LNCaP clone FGC (cell line): ENCODE data around the gene ICA1.

Source experiments
- DNase-seq: peaks from one replicate; pipeline ENCODE4 v3.0.0-alpha.2; 2011; ENCODE audit warnings: low read depth
- H3K4me3 ChIP-seq: 2 replicates; pipeline ENCODE4 v1.5.1; 2011; ENCODE audit warnings: mild to moderate bottlenecking, low read depth, low read length, control low read depth
- CTCF ChIP-seq: IDR thresholded peaks from 2 replicates; pipeline ENCODE4 v1.5.1; 2012; ENCODE audit warnings: mild to moderate bottlenecking; ENCODE audit not compliant: control insufficient read depth, insufficient read depth; ENCODE audit errors: extremely low read depth

The ICA1 gene

GRCh38 chr7:8144856-8145255, 117.1 kb downstream of the ICA1 start:
- DNase-seq = no peak
- H3K4me3 ChIP-seq = no peak overlapping the region
- no peak for TF ChIP-seq CTCF

DNA sequence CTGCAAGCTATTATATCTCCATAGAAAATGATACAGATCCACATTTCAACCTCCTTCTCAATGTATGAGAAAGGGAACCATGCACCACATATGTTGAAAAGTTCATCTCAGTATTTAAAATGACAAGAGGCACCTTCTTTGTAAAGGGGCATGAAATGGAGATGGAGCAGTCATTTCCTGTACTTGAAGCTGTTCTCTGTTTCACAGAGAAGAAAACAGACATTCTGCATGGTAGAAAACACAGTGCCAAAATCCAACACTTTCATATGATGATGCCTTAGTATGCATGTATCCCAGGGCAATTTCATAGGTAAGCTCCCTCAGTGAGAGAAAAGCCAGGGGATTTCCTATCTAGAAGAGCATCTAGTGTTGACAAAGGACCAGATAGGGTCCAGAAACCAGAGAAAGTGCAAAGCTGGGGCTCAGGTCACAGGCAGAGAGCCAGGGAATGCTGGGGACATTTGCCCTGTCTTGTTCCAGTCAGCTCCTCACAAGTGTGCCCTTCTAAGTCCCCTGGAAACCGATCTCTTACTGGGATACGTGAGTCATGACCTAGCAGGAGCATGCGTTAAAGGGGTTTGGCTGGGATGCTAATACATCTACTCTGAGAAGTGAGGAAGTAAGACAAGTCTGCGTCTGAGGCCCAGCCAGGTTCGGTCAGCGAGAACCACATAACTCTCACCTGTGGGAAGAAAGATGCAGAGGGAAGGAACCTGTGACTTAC, 118.7 kb downstream of the ICA1 start:
- no peak for DNase-seq
- TF ChIP-seq CTCF = no peak
- H3K4me3 ChIP-seq = no peak overlapping the region

GRCh38 chr7:8142477-8142876, 119.5 kb downstream of the ICA1 start:
- no peak for DNase-seq
- no peak overlapping the region for H3K4me3 ChIP-seq
- no peak for TF ChIP-seq CTCF

DNA sequence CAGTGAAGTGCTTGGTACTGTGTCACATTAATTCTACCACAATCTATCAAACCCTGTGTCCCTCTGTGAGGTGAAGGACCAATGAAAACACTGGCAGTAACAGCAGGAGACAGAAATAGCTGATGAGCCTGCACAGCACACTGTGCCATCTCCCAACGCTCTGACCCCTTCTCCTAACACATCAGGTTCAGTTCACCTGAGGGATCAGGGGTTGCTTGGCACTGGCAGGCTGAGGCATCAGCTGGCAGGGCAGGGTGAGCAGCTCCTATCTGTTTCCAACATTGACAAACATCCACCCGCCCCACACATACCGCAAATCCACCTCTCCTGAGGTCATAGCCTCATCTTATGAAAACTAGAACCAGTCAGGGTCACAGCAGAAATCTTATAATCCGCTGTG, 120.9 kb downstream of the ICA1 start:
- no peak for DNase-seq
- no peak overlapping the region for H3K4me3 ChIP-seq
- no peak for TF ChIP-seq CTCF

DNA sequence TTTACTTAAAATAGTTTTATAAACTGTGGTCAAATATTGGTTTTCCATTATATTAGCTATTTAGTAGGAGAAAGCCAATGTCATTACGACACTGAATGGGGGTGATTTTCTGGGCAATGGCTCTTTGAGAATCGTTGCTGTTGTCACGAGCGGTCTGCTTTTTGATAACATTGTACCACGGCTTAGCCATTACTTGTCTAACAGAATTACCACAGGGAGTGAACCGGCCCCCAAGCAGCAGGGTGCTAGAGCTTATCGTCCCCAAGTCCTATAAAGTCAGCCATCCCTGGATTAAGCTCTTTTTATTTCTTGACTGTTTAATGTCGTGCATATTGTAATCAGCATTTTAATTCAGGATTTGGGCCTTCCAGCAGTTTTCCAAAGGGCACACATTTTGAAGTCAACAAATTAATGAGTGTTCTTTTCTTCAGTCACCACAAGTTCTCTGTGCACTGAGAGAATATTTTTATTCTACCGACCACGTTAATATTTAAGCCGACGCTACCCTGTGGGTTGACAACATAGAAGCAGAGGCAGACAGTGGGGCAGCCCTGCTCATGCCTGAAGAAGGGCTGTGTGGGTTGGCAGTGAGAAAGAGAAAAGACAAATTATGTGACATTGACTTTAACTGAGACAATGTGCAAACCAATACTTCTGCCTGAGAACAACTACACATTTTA, 125.8 kb downstream of the ICA1 start:
- DNase-seq = no peak
- TF ChIP-seq CTCF = no peak
- no peak overlapping the region for H3K4me3 ChIP-seq

GRCh38 chr7:8135417-8135816, 126.5 kb downstream of the ICA1 start:
- no peak for DNase-seq
- no peak overlapping the region for H3K4me3 ChIP-seq
- TF ChIP-seq CTCF = no peak
